Activated CD8-positive, alpha-beta T cell treated with anti-CD3 and anti-CD28 coated beads for 36 hours (primary cell): ENCODE data around the gene LRFN2. TPM values are rescaled to one million over a fixed set of nuclear protein-coding genes. Genes with fewer than 3 reads are reported as not detected.

ENCODE experiments used
- ATAC-seq: fragments of 200-7000 bp; cut with Tn5 transposase; one replicate; pipeline ENCODE4 v1.10.0; 2021; ENCODE audit warnings: mild to moderate bottlenecking, moderate library complexity
- CTCF ChIA-PET: fragments of 350-600 bp; sonication (Branson Sonifier 250); formaldehyde crosslinking; loops from one replicate; lab custom pipeline; 2021; ENCODE audit warnings: antibody characterized with exemption; lab: Charles Lee
- POLR2A ChIA-PET: fragments of 350-600 bp; sonication (Branson Sonifier 250); formaldehyde crosslinking; loops from one replicate; lab custom pipeline; 2021; ENCODE audit warnings: antibody characterized with exemption; lab: Charles Lee
- DNase-seq: peaks from one replicate; pipeline ENCODE4 v3.0.0-alpha.2; 2020
- H3K27ac Mint-ChIP-seq: one replicate; pipeline ENCODE4 v1.8.0; 2021; ENCODE audit warnings: mild to moderate bottlenecking, mixed read lengths
- H3K27me3 Mint-ChIP-seq: one replicate; pipeline ENCODE4 v1.8.0; 2021; ENCODE audit warnings: mixed read lengths
- H3K36me3 Mint-ChIP-seq: one replicate; pipeline ENCODE4 v1.8.0; 2021; ENCODE audit warnings: low read depth, mixed read lengths
- H3K4me1 Mint-ChIP-seq: one replicate; pipeline ENCODE4 v1.8.0; 2021; ENCODE audit warnings: low read depth, mixed read lengths
- H3K4me3 Mint-ChIP-seq: one replicate; pipeline ENCODE4 v1.8.0; 2021; ENCODE audit warnings: mild to moderate bottlenecking, moderate library complexity, mixed read lengths
- H3K9me3 Mint-ChIP-seq: one replicate; pipeline ENCODE4 v1.8.0; 2021; ENCODE audit warnings: mixed read lengths
- intact Hi-C: fragments of 100-400 bp; cut with micrococcal nuclease; formaldehyde crosslinking; loops from one replicate; pipeline ENCODE4 v1.10.0; 2022
- total RNA-seq, 2 experiments: library from RNA; stranded (reverse); gene quantifications; one replicate each; pipeline ENCODE4 v1.2.3, GENCODE V29; 2021
- TF ChIP-seq, protein P1 (sequence below): fragments of 200-600 bp; IDR thresholded peaks from one replicate; pipeline ENCODE4 v1.8.0; 2022; ENCODE audit warnings: antibody characterized with exemption, mild to moderate bottlenecking

The LRFN2 gene
- total RNA-seq, 2 experiments from 2014 or later: not detected

DNA sequence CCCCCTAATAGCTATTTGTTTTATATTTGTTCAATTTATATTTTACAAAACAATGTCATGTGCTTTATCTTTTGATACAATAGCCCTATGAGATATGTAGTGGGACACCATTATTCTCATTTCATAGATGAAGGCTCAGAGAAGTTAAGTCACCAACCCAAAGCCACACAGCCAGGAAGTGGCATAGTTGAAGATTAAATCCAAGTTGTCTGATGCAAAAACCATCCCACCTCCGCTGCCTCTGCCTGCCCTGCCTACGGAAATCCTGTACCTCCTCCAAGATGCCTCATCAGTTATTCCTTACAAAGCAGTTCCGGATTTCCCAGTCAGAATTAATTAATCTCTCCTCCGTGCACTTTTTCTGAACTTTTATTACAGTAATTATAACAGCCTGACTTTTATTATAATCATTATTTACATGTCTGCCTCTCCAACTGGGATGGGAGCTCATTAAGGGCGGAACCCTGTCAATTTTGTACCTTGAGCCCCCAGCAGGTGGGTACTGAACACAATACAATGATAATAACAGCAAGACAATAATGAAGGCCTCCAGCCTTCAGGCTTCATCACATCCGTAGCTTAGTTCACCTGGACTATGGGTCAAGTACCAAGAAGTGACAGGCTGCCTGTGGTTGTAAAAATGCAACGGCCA lies 54.7 kb downstream of the LRFN2 start:
- Mint-ChIP-seq H3K9me3 (no peaks in the 10 kb centered on the region), H3K4me1 (no peaks in the 10 kb centered on the region), H3K27ac (no peak overlapping the region), H3K27me3 (no peaks in the 10 kb centered on the region), H3K4me3 (no peak overlapping the region), H3K36me3 (no peaks in the 10 kb centered on the region)
- DNase-seq (no peak), ATAC-seq (no peak)
- POLR2A ChIA-PET: no interaction called here
- CTCF ChIA-PET: no interaction called here
- intact Hi-C loops: no loop called here
- TF ChIP-seq, protein P1, sequence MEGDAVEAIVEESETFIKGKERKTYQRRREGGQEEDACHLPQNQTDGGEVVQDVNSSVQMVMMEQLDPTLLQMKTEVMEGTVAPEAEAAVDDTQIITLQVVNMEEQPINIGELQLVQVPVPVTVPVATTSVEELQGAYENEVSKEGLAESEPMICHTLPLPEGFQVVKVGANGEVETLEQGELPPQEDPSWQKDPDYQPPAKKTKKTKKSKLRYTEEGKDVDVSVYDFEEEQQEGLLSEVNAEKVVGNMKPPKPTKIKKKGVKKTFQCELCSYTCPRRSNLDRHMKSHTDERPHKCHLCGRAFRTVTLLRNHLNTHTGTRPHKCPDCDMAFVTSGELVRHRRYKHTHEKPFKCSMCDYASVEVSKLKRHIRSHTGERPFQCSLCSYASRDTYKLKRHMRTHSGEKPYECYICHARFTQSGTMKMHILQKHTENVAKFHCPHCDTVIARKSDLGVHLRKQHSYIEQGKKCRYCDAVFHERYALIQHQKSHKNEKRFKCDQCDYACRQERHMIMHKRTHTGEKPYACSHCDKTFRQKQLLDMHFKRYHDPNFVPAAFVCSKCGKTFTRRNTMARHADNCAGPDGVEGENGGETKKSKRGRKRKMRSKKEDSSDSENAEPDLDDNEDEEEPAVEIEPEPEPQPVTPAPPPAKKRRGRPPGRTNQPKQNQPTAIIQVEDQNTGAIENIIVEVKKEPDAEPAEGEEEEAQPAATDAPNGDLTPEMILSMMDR: no peak

DNA sequence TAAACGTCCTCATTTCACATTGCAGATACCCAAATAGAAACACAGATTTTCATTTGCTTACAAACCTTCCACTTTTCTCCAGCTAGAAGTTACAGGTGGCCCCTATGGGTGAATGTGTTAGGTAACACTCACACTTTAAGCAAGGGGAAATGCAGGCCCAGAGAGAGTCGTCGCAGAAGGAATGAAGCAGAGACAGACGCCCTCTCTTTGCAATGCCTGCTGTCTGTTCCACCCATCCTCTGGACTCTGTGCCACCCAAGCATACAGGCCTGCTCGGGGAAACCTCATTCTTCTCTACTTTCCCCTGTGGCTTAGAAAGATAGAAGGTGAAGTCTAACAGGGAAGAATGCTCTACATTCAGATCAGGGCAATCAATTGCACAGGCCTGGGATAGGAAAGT lies 57.2 kb downstream of the LRFN2 start:
- ChIA-PET CTCF (no interaction called here), POLR2A (no interaction called here)
- Mint-ChIP-seq H3K36me3 (no peaks in the 10 kb centered on the region), H3K27me3 (no peaks in the 10 kb centered on the region), H3K9me3 (no peaks in the 10 kb centered on the region), H3K27ac (no peak overlapping the region), H3K4me3 (no peak overlapping the region), H3K4me1 (no peaks in the 10 kb centered on the region)
- TF ChIP-seq, protein P1: no peak
- DNase-seq (no peak), ATAC-seq (no peak)
- intact Hi-C loops: no loop called here

DNA sequence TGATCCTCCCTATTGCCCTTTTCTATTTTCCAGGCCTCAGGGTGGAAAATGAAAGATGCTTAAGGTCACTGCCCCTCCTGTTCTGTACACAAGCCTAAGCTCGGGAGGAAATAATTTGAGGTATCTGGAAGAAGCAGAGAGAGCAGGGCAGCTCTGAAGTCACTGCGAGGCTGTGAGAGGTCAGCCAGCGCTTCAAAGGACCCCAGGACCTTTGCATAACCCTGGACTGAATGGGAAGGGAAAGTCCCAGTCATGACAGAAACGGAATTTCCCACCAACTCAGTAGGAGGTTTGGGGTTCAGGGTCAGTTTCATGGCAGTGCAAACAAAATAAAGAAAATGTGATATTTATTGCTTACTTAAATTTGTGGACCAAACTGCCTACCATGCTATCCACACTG lies 58.1 kb downstream of the LRFN2 start:
- Mint-ChIP-seq H3K27me3 (no peaks in the 10 kb centered on the region), H3K36me3 (no peaks in the 10 kb centered on the region), H3K4me3 (no peak overlapping the region), H3K27ac (no peak overlapping the region), H3K9me3 (no peaks in the 10 kb centered on the region), H3K4me1 (no peaks in the 10 kb centered on the region)
- intact Hi-C loops: no loop called here
- CTCF ChIA-PET: no interaction called here
- TF ChIP-seq, protein P1: no peak
- DNase-seq (no peak), ATAC-seq (no peak)
- POLR2A ChIA-PET: no interaction called here

DNA sequence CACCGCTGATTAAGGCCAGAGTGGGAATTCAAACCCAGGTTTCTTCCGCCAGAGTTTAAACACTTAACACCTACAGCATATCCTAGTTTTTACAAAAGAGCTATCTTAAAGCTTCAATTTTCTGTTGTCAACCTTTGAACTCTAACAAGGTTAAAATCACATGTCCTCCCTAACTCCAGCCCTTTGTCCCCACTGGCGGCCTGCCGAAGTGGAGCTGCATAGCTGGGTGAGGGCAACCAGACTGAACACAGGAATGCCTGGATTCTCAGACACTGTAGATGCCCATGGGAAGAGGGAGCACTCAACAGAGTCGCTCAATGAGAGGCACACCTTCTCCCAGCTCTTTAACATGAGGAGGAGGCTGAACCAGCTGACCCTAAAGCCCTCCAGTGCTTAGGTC lies 59.1 kb downstream of the LRFN2 start:
- Mint-ChIP-seq H3K27me3 (no peaks in the 10 kb centered on the region), H3K4me1 (no peaks in the 10 kb centered on the region), H3K4me3 (no peak overlapping the region), H3K27ac (no peak overlapping the region), H3K36me3 (no peaks in the 10 kb centered on the region), H3K9me3 (no peaks in the 10 kb centered on the region)
- ATAC-seq: no peak
- TF ChIP-seq, protein P1: no peak
- intact Hi-C loops: no loop called here
- DNase-seq: no peak
- ChIA-PET POLR2A (no interaction called here), CTCF (no interaction called here)

DNA sequence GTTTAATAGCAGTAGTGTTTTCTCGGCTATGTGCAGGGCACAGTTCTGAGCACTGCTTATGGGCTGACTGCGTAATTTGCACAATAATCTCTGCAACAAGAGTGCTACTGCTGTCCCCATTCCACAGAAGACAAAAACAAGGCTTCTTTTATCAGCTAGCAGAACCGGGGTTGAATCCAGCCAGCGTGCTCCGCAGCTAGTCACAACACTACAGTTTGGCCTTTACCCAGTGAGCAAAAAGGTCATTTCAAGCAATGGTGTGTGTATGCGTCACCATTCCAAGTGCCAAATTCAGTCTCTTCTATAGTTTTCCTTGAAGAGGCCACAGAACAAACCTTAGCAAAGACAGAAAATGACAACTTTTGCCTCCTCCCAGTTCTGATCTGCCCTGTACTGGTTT lies 61.1 kb downstream of the LRFN2 start:
- CTCF ChIA-PET: no interaction called here
- ATAC-seq: no peak
- Mint-ChIP-seq H3K36me3 (no peaks in the 10 kb centered on the region), H3K4me3 (no peak overlapping the region), H3K9me3 (no peaks in the 10 kb centered on the region), H3K4me1 (no peaks in the 10 kb centered on the region), H3K27ac (no peak overlapping the region), H3K27me3 (peaks cover under 1% of the 10 kb centered on the region)
- DNase-seq: no peak
- TF ChIP-seq, protein P1: no peak
- intact Hi-C loops: no loop called here
- POLR2A ChIA-PET: no interaction called here
